Subcutaneous adipose tissue (tissue), 4 donors: ENCODE results near the gene PPARGC1A. TPM values are rescaled to one million over a fixed set of nuclear protein-coding genes. Genes with fewer than 3 reads are reported as not detected.

Experiments used
- CTCF ChIP-seq: fragments of 450-650 bp; IDR thresholded peaks from one replicate; pipeline ENCODE4 v1.5.1; 2016; ENCODE audit warnings: low read depth, mild to moderate bottlenecking, control low read depth, antibody characterized with exemption, moderate library complexity
- total RNA-seq, 4 donors: library from RNA; depleted of rRNA; stranded (reverse); fragments of >200 nt; gene quantifications; one replicate each; pipeline ENCODE4 v1.1.0, GENCODE V29; 2016

PPARGC1A gene
- total RNA-seq, 4 donors from 2014 or later = 4.2 to 15.3 (median 4.7) TPM

GRCh38 chr4:23878912-23879732, 10.7 kb downstream of the PPARGC1A start:
- no peak for TF ChIP-seq CTCF

- TF ChIP-seq CTCF = no peak
These were observed 11.5 kb downstream of the PPARGC1A start for GRCh38 chr4:23878246-23878891.

- no peak for TF ChIP-seq CTCF
These were observed 12.1 kb downstream of the PPARGC1A start for GRCh38 chr4:23877758-23878229.

GRCh38 chr4:23876418-23877089, 13.3 kb downstream of the PPARGC1A start:
- TF ChIP-seq CTCF = no peak

- no peak for TF ChIP-seq CTCF
These were observed 14.5 kb downstream of the PPARGC1A start for GRCh38 chr4:23875317-23875716.

GRCh38 chr4:23874536-23874901, 15.3 kb downstream of the PPARGC1A start:
- TF ChIP-seq CTCF = no peak
